Measurements from ENCODE around the gene ZC3H13.

Gene ZC3H13

DNA sequence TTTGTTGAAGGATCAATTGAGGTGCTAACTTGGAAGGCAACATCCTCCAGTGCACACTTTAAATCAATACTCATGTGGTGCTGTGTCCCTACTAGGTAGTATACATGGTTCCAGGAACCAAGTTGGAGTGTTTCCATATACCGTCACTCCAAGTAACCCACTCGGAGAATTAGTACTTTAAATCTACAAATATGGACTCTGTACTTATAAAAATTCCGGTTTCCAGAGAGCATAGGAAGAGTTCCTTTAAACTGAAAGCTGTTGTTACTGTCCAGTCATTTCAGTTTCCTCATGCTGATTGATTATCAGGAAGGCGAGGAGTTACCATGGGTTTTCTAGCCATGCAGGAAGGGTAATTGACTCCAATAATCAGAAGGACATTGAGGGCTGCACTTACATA is 45.1 kb upstream of the ZC3H13 start:
- TF ChIP-seq, protein P1, sequence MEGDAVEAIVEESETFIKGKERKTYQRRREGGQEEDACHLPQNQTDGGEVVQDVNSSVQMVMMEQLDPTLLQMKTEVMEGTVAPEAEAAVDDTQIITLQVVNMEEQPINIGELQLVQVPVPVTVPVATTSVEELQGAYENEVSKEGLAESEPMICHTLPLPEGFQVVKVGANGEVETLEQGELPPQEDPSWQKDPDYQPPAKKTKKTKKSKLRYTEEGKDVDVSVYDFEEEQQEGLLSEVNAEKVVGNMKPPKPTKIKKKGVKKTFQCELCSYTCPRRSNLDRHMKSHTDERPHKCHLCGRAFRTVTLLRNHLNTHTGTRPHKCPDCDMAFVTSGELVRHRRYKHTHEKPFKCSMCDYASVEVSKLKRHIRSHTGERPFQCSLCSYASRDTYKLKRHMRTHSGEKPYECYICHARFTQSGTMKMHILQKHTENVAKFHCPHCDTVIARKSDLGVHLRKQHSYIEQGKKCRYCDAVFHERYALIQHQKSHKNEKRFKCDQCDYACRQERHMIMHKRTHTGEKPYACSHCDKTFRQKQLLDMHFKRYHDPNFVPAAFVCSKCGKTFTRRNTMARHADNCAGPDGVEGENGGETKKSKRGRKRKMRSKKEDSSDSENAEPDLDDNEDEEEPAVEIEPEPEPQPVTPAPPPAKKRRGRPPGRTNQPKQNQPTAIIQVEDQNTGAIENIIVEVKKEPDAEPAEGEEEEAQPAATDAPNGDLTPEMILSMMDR (IDR thresholded peaks at IDR 0.05) = no peak
- no peak for DNase-seq (ENCODE audit: low spot score)
- Histone ChIP-seq H3K27ac (no peak overlapping the region), H3K4me3 (no peak overlapping the region)

DNA sequence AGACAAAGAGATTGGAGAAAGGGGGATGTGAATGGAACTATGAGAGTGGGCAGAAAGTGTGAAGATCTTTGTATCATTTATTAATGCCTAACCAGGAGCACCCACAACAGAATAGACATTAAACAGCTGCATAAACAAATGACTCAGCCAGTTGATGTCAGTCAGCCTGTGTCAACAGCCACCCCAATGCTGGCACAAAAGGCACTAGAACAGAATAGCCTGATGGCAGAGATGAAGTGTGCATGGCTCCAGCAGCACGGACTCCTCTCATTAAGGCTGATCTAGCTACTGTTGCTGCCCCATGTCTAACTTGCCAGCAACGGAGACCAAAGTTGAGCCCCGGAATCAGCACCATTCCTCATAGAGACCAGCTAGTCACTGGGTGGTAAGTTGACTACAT is 44.5 kb upstream of the ZC3H13 start:
- DNase-seq (ENCODE audit: low spot score) = no peak
- TF ChIP-seq, protein P1 (IDR thresholded peaks at IDR 0.05) = no peak
- Histone ChIP-seq H3K4me3 (no peak overlapping the region), H3K27ac (no peak overlapping the region)

DNA sequence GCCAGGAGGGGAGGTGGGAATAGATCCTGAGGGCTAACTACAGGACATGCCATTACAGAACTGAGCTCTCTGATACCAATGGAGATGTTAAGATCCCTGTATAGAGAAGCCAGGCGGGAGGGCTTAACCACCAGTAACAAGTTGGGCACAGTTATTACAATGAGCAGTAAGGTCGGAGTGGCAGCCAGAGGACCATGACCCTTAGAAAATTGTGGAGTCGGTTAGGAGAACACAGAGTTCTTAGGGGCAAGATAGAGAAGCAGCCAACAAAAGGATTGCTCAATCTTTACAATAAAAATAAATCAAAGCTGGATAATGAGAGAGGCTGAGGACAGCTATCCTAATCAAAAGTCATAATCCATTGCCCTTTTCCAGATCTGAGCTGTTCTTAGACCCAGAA is 41.9 kb upstream of the ZC3H13 start:
- TF ChIP-seq, protein P1 (IDR thresholded peaks at IDR 0.05) = no peak
- H3K27ac ChIP-seq = no peak overlapping the region
- no peak for DNase-seq (ENCODE audit: low spot score)
- H3K4me3 ChIP-seq = no peak overlapping the region

DNA sequence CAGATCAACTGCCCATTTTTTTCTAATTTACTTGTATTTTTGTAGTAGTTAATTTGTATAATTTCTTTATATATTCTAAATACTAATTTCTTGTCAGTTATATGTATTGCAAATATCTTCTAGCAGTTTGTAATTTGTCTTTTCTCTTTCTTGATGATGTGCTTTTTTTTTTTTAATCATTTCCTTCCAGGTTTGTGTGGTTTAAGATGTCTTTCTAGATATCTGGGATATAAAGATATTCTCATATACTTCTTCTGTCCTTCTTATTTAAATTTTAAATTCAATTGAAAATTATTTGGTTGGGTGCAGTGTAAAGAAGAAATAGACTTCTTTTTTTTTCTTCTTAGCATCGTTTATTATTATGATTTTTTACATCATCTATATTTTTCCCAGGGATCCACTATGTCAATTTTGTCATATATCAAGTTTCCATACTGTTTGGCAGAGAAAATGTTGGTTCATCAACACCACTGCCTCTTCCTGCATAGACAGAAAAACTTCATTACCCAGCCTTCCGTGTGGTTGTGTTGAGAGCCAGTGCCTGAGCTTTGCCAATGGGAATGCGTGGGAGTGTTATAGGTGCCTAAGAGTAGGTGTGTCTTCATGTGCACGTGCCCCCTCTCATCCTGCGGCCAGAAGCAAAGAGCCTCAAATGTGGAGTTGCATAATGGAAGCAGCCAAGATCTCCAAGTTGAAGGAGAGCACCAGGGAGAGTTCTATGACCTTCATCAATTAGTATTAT is 36.4 kb upstream of the ZC3H13 start:
- H3K27ac ChIP-seq = no peak overlapping the region
- no peak for DNase-seq (ENCODE audit: low spot score)
- H3K4me3 ChIP-seq = no peak overlapping the region
- TF ChIP-seq, protein P1 (IDR thresholded peaks at IDR 0.05) = no peak

DNA sequence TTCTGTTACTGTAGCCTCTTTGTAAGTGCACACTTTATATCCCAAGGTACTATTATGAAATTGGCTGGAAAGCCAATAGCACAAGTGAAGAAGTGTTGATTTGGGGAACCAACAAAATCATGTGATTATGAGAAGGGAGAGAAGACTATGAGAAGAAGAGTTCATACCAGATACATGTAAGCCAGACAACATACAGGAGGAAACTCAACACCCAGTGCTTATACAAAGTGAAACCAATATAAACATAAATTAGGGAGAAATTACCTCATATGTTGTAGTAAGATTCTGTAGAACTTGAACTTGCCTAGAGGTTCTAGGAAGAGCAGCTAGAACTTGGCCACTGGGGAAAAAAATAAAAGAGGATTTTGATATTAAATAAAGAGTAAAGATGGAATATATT is 34.9 kb upstream of the ZC3H13 start:
- no peak overlapping the region for H3K27ac ChIP-seq
- H3K4me3 ChIP-seq = no peak overlapping the region
- TF ChIP-seq, protein P1 (IDR thresholded peaks at IDR 0.05) = no peak
- DNase-seq (ENCODE audit: low spot score) = no peak

DNA sequence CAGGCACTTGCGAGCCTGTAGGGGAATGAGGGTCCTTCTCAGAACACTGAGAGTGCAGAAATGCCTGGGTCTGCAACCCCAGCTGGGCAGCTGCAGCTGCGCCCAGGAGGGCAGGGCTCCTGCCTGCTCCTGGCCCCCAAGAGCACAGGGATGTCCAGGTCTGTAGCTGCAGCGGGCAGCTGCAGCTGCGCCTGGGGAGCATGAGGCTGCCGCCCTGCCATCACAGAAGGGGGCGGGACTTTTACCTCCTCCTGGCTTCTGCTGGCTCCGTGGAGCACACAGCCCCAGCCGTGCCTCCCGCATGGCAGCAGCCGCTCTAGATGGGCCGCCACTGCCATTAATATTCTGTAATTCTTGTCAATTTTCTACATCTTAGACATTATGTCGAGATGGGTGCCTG is 34.4 kb upstream of the ZC3H13 start:
- DNase-seq (ENCODE audit: low spot score) = no peak
- Histone ChIP-seq H3K27ac (no peak overlapping the region), H3K4me3 (no peak overlapping the region)
- TF ChIP-seq, protein P1 (IDR thresholded peaks at IDR 0.05) = no peak

DNA sequence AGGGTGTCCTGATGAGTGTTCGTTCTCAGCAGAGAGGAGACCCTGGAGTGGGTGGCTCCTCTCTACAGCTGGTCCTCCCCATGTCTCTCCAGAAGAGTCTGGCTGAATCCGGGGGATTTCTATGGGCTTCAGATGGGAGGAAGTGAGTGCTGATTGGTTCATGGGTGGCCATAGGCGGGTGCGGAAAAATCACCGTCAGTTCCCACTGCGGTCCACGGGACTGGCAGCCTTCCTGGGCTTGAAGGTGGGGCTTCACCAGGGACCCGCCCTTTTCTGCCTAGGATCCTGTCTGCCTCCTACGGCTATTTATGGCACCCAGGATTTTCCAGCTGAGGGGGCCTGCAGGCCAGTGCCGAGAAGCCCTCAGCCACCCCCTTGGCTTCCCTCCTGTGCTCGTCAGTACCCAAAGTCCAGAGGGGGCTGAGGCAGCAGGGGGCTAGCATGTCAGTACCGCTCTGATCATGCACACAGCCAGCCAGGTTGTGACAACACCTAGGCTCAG is 33.9 kb upstream of the ZC3H13 start:
- DNase-seq (ENCODE audit: low spot score) = no peak

More for the DNA sequence above, 33.9 kb upstream of the ZC3H13 start:
- H3K27ac ChIP-seq = no peak overlapping the region
- no peak overlapping the region for H3K4me3 ChIP-seq
- TF ChIP-seq, protein P1 (IDR thresholded peaks at IDR 0.05) = no peak
